ENCODE results near the gene MSI1. TPM values are rescaled to one million over a fixed set of nuclear protein-coding genes. Genes with fewer than 3 reads are reported as not detected.

Gene MSI1
- total and polyA plus RNA-seq, 3 donors from 2014 or later: 7.4 to 25.1 (median 14.8) TPM

DNA sequence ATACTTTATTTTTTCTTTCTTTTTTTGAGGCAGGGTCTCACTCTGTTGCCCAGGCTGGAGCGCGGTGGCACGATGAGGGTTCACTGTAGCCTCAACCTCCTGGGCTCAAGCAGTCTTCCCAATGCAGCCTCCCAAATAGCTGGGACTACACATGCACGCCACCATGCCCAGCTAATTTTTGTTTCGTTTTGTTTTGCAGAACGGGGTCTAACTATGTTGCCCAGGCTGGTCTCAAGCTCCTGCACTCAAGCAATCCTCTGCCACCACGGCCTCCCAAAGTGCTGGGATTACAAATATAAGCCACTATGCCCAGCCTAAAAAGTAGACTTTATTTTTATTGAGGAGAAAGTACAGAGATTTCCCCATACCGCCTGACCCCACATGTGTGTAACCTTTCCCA lies 4.7 kb upstream of the MSI1 start:
- TF ChIP-seq POLR2A (IDR thresholded peaks at IDR 0.05): no peak
- TF ChIP-seq, protein P1, sequence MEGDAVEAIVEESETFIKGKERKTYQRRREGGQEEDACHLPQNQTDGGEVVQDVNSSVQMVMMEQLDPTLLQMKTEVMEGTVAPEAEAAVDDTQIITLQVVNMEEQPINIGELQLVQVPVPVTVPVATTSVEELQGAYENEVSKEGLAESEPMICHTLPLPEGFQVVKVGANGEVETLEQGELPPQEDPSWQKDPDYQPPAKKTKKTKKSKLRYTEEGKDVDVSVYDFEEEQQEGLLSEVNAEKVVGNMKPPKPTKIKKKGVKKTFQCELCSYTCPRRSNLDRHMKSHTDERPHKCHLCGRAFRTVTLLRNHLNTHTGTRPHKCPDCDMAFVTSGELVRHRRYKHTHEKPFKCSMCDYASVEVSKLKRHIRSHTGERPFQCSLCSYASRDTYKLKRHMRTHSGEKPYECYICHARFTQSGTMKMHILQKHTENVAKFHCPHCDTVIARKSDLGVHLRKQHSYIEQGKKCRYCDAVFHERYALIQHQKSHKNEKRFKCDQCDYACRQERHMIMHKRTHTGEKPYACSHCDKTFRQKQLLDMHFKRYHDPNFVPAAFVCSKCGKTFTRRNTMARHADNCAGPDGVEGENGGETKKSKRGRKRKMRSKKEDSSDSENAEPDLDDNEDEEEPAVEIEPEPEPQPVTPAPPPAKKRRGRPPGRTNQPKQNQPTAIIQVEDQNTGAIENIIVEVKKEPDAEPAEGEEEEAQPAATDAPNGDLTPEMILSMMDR (IDR thresholded peaks at IDR 0.05): no peak
- DNase-seq: no peak
- Histone ChIP-seq H3K9me3 (no peaks in the 10 kb centered on the region), H3K36me3 (ENCODE audit: low read depth, missing control alignments) (no peaks in the 10 kb centered on the region), H3K4me3 (no peak overlapping the region), H3K27me3 (no peaks in the 10 kb centered on the region), H3K4me1 (peaks cover 5% of the 10 kb centered on the region), H3K27ac (no peak overlapping the region)
- intact Hi-C loops (cut with DNase I; ENCODE audit: low total_unique reads): no loop called here
- 80 to 92% methylated on average over 8 of the region's 8 CpGs for WGBS, 2 donors

DNA sequence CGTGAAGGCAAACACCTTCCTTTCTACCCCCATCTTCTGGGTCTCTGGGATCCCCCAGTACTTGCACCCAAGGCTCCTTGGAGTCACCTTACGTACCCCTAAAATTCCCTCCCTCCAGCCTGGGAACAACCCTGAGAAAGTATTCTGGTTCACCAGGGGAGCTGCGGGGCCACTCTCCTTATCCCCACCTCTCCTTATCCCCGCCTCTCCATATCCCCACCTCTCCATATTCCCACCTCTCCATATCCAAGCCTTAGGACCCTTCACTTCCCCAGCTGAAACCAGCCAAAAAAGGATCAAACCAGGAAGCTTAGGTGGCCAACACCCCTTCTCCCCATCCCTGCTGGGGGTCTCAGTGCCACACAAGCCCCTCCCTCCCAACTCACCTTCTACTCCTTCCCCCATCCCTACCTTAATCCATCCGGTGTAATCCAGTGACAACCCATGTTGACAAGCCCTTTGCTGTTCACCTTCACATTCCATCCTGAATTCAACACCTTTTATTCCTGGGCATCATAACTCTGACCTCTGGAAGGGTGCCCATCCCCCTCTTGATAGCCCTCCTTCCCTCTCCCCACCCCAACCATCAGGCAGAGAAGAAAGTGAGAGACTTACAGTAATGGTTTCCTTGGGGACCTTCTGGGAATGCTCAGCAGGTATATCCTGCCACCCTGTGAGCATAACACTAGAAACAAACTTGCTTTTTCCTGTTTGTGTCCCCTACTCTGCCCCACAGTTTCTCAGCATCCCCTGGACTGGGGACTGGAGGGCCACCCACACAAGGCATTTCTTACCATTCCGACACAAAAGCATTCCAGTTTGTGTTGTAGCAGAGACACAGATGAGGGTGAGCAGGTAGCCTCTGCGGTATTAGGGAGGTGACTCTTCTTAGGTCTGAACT lies 1.6 kb upstream of the MSI1 start:
- no peak overlapping the region for H3K27ac ChIP-seq
- H3K4me3 ChIP-seq: no peak overlapping the region
- intact Hi-C loops (cut with DNase I; ENCODE audit: low total_unique reads): no loop called here
- peaks cover 5% of the 10 kb centered on the region for H3K4me1 ChIP-seq
- TF ChIP-seq POLR2A (IDR thresholded peaks at IDR 0.05): no peak
- TF ChIP-seq, protein P1 (IDR thresholded peaks at IDR 0.05): no peak
- WGBS, 2 donors: 37 to 52% methylated on average over 7 of the region's 7 CpGs
- H3K27me3 ChIP-seq: no peaks in the 10 kb centered on the region
- H3K9me3 ChIP-seq: no peaks in the 10 kb centered on the region
- H3K36me3 ChIP-seq (ENCODE audit: low read depth, missing control alignments): no peaks in the 10 kb centered on the region
- no peak for DNase-seq

DNA sequence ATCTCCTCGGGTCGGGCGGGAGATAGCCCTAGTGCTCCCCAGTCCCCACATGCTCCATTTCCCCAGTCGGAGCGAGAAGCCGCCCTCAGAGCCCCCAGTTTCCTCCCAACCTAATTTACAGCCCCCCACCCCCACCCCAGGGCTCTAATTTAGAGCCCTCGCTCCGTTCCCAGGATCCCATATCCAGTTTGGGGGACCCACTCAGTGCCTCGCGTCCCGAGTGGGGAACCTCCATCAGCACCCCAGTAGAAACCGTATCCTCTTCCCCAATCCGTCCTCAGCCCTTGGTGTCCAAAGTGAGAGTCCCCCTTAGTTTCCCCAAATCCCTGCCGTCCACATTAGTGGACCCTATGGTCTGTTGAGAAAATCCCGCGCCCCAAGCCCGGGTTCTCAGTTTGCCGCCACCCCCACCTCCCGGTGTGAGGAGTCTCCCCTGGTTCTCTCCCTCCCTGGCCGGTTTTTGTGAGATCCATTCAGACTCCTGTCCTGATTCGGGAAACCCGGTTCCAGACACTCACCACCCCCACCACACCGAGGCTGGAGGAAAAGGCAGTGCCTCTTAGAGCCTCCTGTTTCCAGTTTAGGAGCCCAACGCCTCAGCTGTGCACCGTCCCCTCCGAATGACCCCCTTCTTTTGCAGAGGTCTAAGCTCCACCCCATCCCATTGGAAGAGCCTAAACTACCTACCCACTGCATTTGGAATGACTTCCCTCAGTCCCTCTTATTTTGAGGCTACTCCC lies 809 bp upstream of the MSI1 start:
- WGBS, 2 donors: 4% methylated on average over 25 to 26 of the region's 26 CpGs
- no peaks in the 10 kb centered on the region for H3K27me3 ChIP-seq
- peaks cover 5% of the 10 kb centered on the region for H3K4me1 ChIP-seq
- H3K27ac ChIP-seq: no peak overlapping the region
- DNase-seq: no peak
- no peaks in the 10 kb centered on the region for H3K36me3 ChIP-seq (ENCODE audit: low read depth, missing control alignments)
- no peaks in the 10 kb centered on the region for H3K9me3 ChIP-seq
- intact Hi-C loops (cut with DNase I; ENCODE audit: low total_unique reads): loop anchor here (10.0 kb wide), 1 partner anchor 55 kb away; no protein-coding TSS in a partner anchor
- TF ChIP-seq POLR2A (IDR thresholded peaks at IDR 0.05): no peak
- TF ChIP-seq, protein P1 (IDR thresholded peaks at IDR 0.05): no peak
- peak overlapping the region in 1 of 2 donors; percentile 39 for H3K4me3 ChIP-seq

DNA sequence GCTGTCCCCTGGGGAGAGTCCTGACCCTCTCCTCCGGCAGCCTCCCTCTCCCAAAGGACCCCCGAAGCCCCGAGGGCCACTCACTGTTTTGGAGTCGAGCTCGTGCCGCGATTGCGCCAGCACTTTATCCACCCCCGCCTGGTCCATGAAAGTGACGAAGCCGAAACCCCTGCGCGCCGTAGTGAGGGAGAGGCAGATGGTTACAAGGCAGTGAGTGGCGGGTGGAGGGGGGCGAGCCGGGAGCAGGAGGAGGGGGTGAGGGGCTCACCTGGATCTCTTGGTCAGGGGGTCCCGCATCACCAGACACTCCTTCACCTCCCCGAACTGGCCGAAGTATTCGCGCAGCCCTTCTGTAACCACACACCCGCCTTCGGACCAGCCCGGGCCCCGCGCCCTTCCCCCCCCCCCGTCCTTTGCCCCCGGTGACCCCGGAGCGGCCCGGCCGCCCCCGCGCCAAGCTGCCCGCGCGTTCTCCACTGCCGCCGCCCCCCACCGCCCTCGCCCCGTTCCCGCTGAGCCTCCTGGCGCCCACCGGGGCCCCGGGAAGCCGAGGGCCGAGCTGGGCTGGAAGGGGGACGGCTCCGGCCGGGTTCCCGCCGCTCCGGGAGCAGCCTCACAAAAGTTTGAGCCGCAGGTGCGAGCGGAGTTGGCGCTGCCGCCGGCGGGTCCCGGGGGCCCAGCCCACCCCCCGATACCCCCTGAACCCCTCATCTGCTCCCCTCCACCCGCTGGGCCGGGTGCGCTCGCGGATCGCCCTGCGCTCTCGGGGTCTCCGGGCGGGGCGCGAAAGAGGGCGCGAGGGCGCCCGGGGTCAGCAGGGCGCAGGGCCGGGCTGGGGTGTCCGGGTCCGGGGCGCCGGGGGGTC lies 808 bp downstream of the MSI1 start:
- no peaks in the 10 kb centered on the region for H3K36me3 ChIP-seq (ENCODE audit: low read depth, missing control alignments)
- intact Hi-C loops (cut with DNase I; ENCODE audit: low total_unique reads): loop anchor here (10.0 kb wide), 1 partner anchor 57 kb away; no protein-coding TSS in a partner anchor
- H3K9me3 ChIP-seq: no peaks in the 10 kb centered on the region
- peaks cover 5% of the 10 kb centered on the region for H3K4me1 ChIP-seq
- DNase-seq: no peak
- no peak overlapping the region for H3K27ac ChIP-seq
- peak overlapping the region; percentile 29 to 34 for H3K4me3 ChIP-seq
- no peaks in the 10 kb centered on the region for H3K27me3 ChIP-seq
- TF ChIP-seq, protein P1 (IDR thresholded peaks at IDR 0.05): no peak
- no peak for TF ChIP-seq POLR2A (IDR thresholded peaks at IDR 0.05)
- WGBS, 2 donors: 12 to 15% methylated on average over 17 to 30 of the region's 86 CpGs
